Heart right ventricle (tissue), 16 donors: ENCODE measurements around the gene ECE2. TPM values are rescaled to one million over a fixed set of nuclear protein-coding genes. Genes with fewer than 3 reads are reported as not detected.
A peak's percentile ranks its signal among the peaks of the same experiment; 100 is the strongest.

Source experiments
- ATAC-seq, 8 donors: fragments of 200-7000 bp; cut with Tn5 transposase; one replicate each; pipeline ENCODE4 v1.9.1; 2020; ENCODE audit warnings: mild to moderate bottlenecking in 8 of 8, moderate library complexity in 8 of 8, moderate number of reproducible peaks in 1 of 8
- DNase-seq, 2 donors: peaks; one replicate each; pipeline ENCODE4 v3.0.0-alpha.2; 2020
- H3K27ac ChIP-seq, 10 donors: fragments of 200-600 bp; sonication (generic) in 2 of 10; one replicate each; pipeline versions ENCODE4 v1.5.0 to v1.8.0; 2020 to 2022; ENCODE audit warnings: mild to moderate bottlenecking in 3 of 10
- H3K27me3 ChIP-seq, 7 donors: fragments of 200-600 bp; one replicate each; pipeline ENCODE4 v1.8.0; 2021 to 2022; ENCODE audit warnings: mild to moderate bottlenecking in 2 of 7
- H3K36me3 ChIP-seq, 9 donors: fragments of 200-600 bp; sonication (generic) in 1 of 9; one replicate each; pipeline versions ENCODE4 v1.5.0 to v1.8.0; 2020 to 2022; ENCODE audit warnings: mild to moderate bottlenecking in 2 of 9
- H3K4me1 ChIP-seq, 9 donors: fragments of 200-600 bp; sonication (generic) in 1 of 9; one replicate each; pipeline versions ENCODE4 v1.5.0 to v1.8.0; 2020 to 2022; ENCODE audit warnings: mild to moderate bottlenecking in 4 of 9
- H3K4me3 ChIP-seq, 10 donors: fragments of 200-600 bp; sonication (generic) in 2 of 10; one replicate each; pipeline versions ENCODE4 v1.5.0 to v1.8.0; 2020 to 2022; ENCODE audit warnings: mild to moderate bottlenecking in 7 of 10, moderate library complexity in 2 of 10
- H3K9me3 ChIP-seq, 11 donors: fragments of 200-600 bp in 10 of 11; sonication (generic) in 2 of 11; one replicate each; pipeline versions ENCODE4 v1.5.0 to v1.8.0; 2013 to 2022; ENCODE audit warnings: mild to moderate bottlenecking in 2 of 11, control low read depth in 1 of 11, moderate library complexity in 1 of 11
- WGBS, 2 donors: extraction: QIAGEN DNeasy Blood & Tissue Kit; methylation state at CpG; one replicate each; pipeline ENCODE4 v1.1.7; 2013; ENCODE audit warnings: inconsistent platforms in 1 of 2; 5-methylcytosine and 5-hydroxymethylcytosine counted together
- intact Hi-C, 10 donors: fragments of 100-400 bp; cut with DNase I; formaldehyde crosslinking; loops; one replicate each; pipeline versions ENCODE4 v1.11.1 to v1.14.2; 2022
- polyA plus RNA-seq, 2 donors: library from polyadenylated mRNA; stranded (reverse); fragments of 200-250 nt; gene quantifications; one replicate each; pipeline ENCODE4 v1.2.3, GENCODE V29; 2013
- total RNA-seq, 10 donors: library from RNA; stranded (reverse); fragmentation: NEBNext Ultra II Directional in 3 of 10; extraction: Animal tissue kit (Norgen Biotek cat#: 25700) in 3 of 10; gene quantifications; one replicate each; pipeline versions ENCODE4 v1.2.1 to v1.2.4, GENCODE V29; 2021 to 2023
- TF ChIP-seq, protein P1 (sequence below), 9 donors: fragments of 200-600 bp; sonication (generic) in 2 of 9; IDR thresholded peaks; one replicate each; pipeline versions ENCODE4 v1.5.0 to v1.8.0; 2021 to 2022; ENCODE audit warnings: antibody characterized with exemption in 9 of 9, mild to moderate bottlenecking in 5 of 9, moderate library complexity in 1 of 9
- donor health status: Arrhythmogenic right ventricular cardiomyopathy.
- donor health status: ischemic (EF 13 %, LVEDD 7.1; RV severe dilation, severe dysfunction).
- donor health status: healthy with polysubstance abuse.
- donor health status: DM: no; HTN: yes; CAD: no.
- donor health status: DM: no; HTN: no; CAD: no.
- donor health status: ischemic (EF 25% LVEDD 6.9; RV normal size, moderate dysfunction).
- donor health status: ischemic (EF 25% LVEDD 5.7; RV mildly dilated, moderate dysfunction).
- donor health status: healthy.
- donor health status: DM: yes; HTN: yes; CAD: no.
- donor health status: Ischemic cardiomyopathy.
- donor health status: ischemic (EF 35%, LVEDD 5.7; RV mildly dilated, moderate dysfunction).
- donor health status: nonischemic (EF 11% LVEDD 7.7; RV severe dilation, severe dysfunction).
- donor health status: DM: yes; HTN: yes; CAD: no.
- donor health status: PGD.
- donor health status: ischemic (EF 29% LVEDD 5.4; RV normal size, mild dysfunction).
- donor health status: nonischemic (EF 23%, LVEDD 6.1; RV moderate dilation, normal function).

ECE2 gene
- total and polyA plus RNA-seq, 12 donors = 0.20 to 0.28 TPM; not detected in 10

DNA sequence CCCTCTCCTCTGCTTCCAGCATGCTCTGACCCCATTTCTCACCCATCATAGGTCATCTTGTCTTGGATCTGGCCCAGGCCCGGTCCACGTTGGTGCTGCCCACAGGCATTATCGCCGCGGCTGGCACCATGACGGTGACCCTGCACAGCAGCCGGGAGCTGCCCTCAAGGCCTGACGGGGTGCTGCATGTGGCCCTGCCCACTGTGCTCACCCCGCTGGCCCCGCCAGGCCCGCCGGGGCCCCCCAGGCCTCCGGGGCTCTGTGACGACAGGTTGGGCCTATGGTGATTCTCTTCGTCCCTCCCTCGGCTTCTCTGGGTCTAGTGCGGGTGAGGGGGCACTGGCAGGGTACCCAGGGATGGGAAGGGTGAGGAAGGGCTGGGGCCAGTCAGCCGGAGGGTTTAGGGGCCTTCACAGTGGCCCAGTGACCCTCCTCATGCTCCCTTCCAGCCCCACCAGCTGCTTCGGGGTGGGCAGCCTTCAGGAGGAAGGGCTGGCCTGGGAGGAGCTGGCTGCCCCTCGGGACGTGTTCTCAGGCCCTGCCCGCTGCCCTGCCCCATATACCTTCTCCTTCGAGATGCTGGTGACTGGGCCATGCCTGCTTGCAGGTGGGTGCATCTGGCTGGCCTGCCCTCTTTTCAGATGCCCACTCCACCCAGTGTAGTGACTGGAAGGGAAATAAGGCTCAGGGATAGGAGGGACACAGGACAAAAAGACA is 42.5 kb upstream of the ECE2 start:
- Histone ChIP-seq H3K4me3 (no peak overlapping the region), H3K36me3 (no peaks in the 10 kb centered on the region), H3K9me3 (no peaks in the 10 kb centered on the region), H3K4me1 (peaks cover 0 to 20% (median 11%) of the 10 kb centered on the region in 9 donors), H3K27ac (no peak overlapping the region), H3K27me3 (peaks cover 17 to 58% (median 47%) of the 10 kb centered on the region in 7 donors)
- intact Hi-C loops = no loop called here
- WGBS, 2 donors = 83 to 88% methylated on average over 20 to 23 of the region's 23 CpGs
- TF ChIP-seq, protein P1, sequence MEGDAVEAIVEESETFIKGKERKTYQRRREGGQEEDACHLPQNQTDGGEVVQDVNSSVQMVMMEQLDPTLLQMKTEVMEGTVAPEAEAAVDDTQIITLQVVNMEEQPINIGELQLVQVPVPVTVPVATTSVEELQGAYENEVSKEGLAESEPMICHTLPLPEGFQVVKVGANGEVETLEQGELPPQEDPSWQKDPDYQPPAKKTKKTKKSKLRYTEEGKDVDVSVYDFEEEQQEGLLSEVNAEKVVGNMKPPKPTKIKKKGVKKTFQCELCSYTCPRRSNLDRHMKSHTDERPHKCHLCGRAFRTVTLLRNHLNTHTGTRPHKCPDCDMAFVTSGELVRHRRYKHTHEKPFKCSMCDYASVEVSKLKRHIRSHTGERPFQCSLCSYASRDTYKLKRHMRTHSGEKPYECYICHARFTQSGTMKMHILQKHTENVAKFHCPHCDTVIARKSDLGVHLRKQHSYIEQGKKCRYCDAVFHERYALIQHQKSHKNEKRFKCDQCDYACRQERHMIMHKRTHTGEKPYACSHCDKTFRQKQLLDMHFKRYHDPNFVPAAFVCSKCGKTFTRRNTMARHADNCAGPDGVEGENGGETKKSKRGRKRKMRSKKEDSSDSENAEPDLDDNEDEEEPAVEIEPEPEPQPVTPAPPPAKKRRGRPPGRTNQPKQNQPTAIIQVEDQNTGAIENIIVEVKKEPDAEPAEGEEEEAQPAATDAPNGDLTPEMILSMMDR (IDR thresholded peaks at IDR 0.05) = no peak
- DNase-seq (no peak), ATAC-seq (no peak)

DNA sequence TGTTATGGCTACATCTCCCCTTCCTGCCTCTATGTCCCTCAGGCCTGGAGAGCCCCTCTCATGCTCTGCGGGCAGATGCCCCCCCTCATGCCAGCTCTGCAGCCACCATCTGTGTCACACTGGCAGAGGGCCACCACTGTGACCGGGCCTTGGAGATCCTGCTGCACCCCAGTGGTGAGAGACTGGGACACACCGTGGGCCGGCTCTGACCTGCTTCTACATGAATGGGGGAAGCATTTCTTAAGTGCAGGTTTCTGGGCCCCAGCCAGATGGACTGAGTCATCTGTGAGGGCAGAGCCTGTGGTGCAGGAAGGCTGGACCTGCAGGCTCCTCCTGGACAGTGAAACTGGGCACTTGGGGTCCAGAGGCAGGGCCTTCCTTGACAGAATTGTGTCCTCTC is 41.6 kb upstream of the ECE2 start:
- H3K36me3 ChIP-seq = no peaks in the 10 kb centered on the region
- DNase-seq (no peak), ATAC-seq (peak in 5 of 8 donors; percentile 23 to 60 (median 47))
- H3K27ac ChIP-seq = no peak overlapping the region
- H3K27me3 ChIP-seq = peaks cover 17 to 50% (median 44%) of the 10 kb centered on the region in 7 donors
- H3K4me3 ChIP-seq = no peak overlapping the region
- 26 to 34% methylated on average over 4 of the region's 4 CpGs for WGBS, 2 donors
- TF ChIP-seq, protein P1 (IDR thresholded peaks at IDR 0.05) = peak in 4 of 9 donors; percentile 12 to 31 (median 21)
- H3K4me1 ChIP-seq = peaks cover 0 to 18% (median 11%) of the 10 kb centered on the region in 9 donors
- no peaks in the 10 kb centered on the region for H3K9me3 ChIP-seq
- intact Hi-C loops = no loop called here

DNA sequence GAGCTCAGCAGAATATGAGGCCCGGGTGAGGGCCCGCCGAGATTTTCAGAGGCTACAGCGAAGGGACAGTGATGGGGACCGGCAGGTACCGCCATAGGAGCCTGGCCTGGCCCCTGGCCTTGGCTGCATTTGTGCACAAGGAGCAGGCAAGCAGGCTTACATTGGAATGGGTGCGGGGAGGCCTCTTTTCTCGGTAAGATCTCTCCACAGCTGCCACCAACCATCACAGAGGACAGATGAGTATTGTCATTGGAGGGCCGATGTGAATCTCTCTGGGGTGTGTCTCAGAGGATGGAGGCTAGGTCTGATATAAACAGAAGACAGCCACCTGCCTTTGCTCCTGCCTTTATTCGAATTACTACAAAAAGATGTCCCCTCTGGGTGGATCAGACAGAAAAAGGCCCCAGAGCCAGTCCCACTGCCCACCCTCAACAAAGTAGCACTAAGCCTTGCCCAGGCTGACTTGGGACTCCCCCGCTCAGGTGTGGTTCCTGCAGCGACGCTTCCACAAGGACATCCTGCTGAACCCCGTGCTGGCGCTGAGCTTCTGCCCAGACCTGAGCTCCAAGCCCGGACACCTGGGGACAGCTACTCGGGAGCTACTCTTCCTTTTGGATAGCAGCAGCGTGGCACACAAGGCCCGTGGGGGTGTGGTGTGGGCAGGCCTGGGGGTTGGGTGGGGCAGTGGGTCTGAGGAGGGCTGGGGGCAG is 41.0 kb upstream of the ECE2 start:
- peak in 1 of 8 donors; percentile 5 for ATAC-seq

DNA sequence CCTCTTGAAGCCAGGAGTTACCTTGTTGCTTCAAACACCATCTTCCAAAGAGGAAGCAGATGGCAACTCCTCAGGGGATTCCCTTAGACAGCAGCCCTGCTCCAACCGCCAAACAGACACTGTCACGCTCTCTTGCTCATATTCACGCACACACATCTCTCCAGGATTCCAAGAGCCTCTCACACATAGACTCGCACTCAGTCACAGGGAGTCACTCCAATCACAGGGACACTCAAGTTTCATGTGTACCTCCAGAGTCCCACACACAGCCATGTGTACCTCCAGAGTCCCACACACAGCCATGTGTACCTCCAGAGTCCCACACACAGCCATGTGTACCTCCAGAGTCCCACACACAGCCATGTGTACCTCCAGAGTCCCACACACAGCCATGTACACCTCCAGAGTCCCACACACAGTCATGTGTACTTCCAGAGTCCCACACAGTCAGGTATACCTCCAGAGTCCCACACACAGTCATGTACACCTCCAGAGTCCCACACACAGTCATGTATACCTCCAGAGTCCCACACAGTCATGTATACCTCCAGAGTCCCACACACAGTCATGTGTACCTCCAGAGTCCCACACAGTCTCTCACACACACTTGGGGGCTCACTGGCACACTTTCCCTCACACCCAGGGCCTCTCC is 40.3 kb upstream of the ECE2 start:
- H3K36me3 ChIP-seq = no peaks in the 10 kb centered on the region
- H3K27me3 ChIP-seq = peaks cover 6 to 38% (median 31%) of the 10 kb centered on the region in 7 donors
- WGBS, 2 donors = 77 to 80% methylated on average over 4 of the region's 4 CpGs
- no peak overlapping the region for H3K4me3 ChIP-seq
- intact Hi-C loops = no loop called here
- DNase-seq (no peak), ATAC-seq (no peak)
- no peak overlapping the region for H3K27ac ChIP-seq
- no peaks in the 10 kb centered on the region for H3K9me3 ChIP-seq
- peaks cover 0 to 6% (median 0%) of the 10 kb centered on the region in 9 donors for H3K4me1 ChIP-seq
- TF ChIP-seq, protein P1 (IDR thresholded peaks at IDR 0.05) = no peak

More for the DNA sequence above, 41.0 kb upstream of the ECE2 start:
- Histone ChIP-seq H3K36me3 (no peaks in the 10 kb centered on the region), H3K4me3 (no peak overlapping the region), H3K27me3 (peaks cover 12 to 44% (median 38%) of the 10 kb centered on the region in 7 donors), H3K27ac (no peak overlapping the region), H3K4me1 (peaks cover 0 to 12% (median 6%) of the 10 kb centered on the region in 9 donors), H3K9me3 (no peaks in the 10 kb centered on the region)
- 80 to 83% methylated on average over 19 of the region's 19 CpGs for WGBS, 2 donors
- intact Hi-C loops = no loop called here
- TF ChIP-seq, protein P1 (IDR thresholded peaks at IDR 0.05) = no peak
- no peak for DNase-seq
